Astrocyte (in vitro differentiated cells and primary cell): Measurements from ENCODE around the gene GRM4. TPM values are rescaled to one million over a fixed set of nuclear protein-coding genes. Genes with fewer than 3 reads are reported as not detected.

ENCODE experiments used
- DNase-seq: peaks from one replicate; pipeline ENCODE4 v3.0.0-alpha.2; 2010; ENCODE audit warnings: low read depth
- FAIRE-seq: peaks from 2 replicates; lab custom pipeline; 2011; peaks lifted over from hg19 to GRCh38; lab: Jason Lieb, UNC
- H2AFZ ChIP-seq: 2 replicates; pipeline ENCODE4 v1.6.0; 2012; ENCODE audit warnings: low read depth, low read length, inconsistent platforms
- H3K27ac ChIP-seq: 2 replicates; pipeline ENCODE4 v1.5.1; 2011; ENCODE audit warnings: low read depth, low read length, inconsistent platforms
- H3K27me3 ChIP-seq: 2 replicates; pipeline ENCODE4 v1.6.0; 2011; ENCODE audit warnings: low read length, inconsistent platforms; ENCODE audit not compliant: insufficient read depth
- H3K36me3 ChIP-seq: 2 replicates; pipeline ENCODE4 v1.5.1; 2011; ENCODE audit warnings: low read length, inconsistent platforms; ENCODE audit not compliant: insufficient read depth
- H3K4me1 ChIP-seq: 2 replicates; pipeline ENCODE4 v1.5.1; 2011; ENCODE audit warnings: low read length, inconsistent platforms; ENCODE audit not compliant: insufficient read depth
- H3K4me2 ChIP-seq: 2 replicates; pipeline ENCODE4 v1.6.0; 2012; ENCODE audit warnings: low read length, inconsistent platforms
- H3K4me3 ChIP-seq: 2 replicates; pipeline ENCODE4 v1.5.1; 2011; ENCODE audit warnings: low read depth, mild to moderate bottlenecking, low read length, inconsistent platforms; ENCODE audit not compliant: insufficient read depth
- H3K79me2 ChIP-seq: 2 replicates; pipeline ENCODE4 v1.6.0; 2012; ENCODE audit warnings: mild to moderate bottlenecking, low read length, inconsistent platforms; ENCODE audit not compliant: insufficient read depth
- H3K9ac ChIP-seq: 2 replicates; pipeline ENCODE4 v1.6.0; 2012; ENCODE audit warnings: mild to moderate bottlenecking, low read length, inconsistent platforms
- H3K9me3 ChIP-seq: 2 replicates; pipeline ENCODE4 v1.5.1; 2012; ENCODE audit warnings: low read depth, mild to moderate bottlenecking, low read length, inconsistent platforms; ENCODE audit not compliant: insufficient read depth
- H4K20me1 ChIP-seq: 2 replicates; pipeline ENCODE4 v1.6.0; 2012; ENCODE audit warnings: low read length, inconsistent platforms; ENCODE audit not compliant: insufficient read depth
- H3K27ac Mint-ChIP-seq: one replicate; pipeline ENCODE4 v1.8.0; 2021; ENCODE audit warnings: mild to moderate bottlenecking, mixed read lengths; ENCODE audit not compliant: unreplicated experiment
- H3K27me3 Mint-ChIP-seq: one replicate; pipeline ENCODE4 v1.8.0; 2021; ENCODE audit warnings: low read depth, mixed read lengths; ENCODE audit not compliant: unreplicated experiment
- H3K36me3 Mint-ChIP-seq: one replicate; pipeline ENCODE4 v1.8.0; 2021; ENCODE audit warnings: low read depth, mixed read lengths; ENCODE audit not compliant: unreplicated experiment
- H3K4me1 Mint-ChIP-seq: one replicate; pipeline ENCODE4 v1.8.0; 2021; ENCODE audit warnings: low read depth, mixed read lengths; ENCODE audit not compliant: unreplicated experiment
- H3K4me3 Mint-ChIP-seq: one replicate; pipeline ENCODE4 v1.8.0; 2021; ENCODE audit warnings: mild to moderate bottlenecking, moderate library complexity, mixed read lengths; ENCODE audit not compliant: unreplicated experiment
- H3K9me3 Mint-ChIP-seq: one replicate; pipeline ENCODE4 v1.8.0; 2021; ENCODE audit warnings: mild to moderate bottlenecking, mixed read lengths; ENCODE audit not compliant: unreplicated experiment
- CTCF ChIP-seq: IDR thresholded peaks from 2 replicates; pipeline ENCODE4 v1.5.1; 2011; ENCODE audit warnings: low read depth, mild to moderate bottlenecking, inconsistent platforms, low read length, moderate library complexity; ENCODE audit not compliant: insufficient read depth
- EZH2 ChIP-seq: IDR thresholded peaks from 2 replicates; pipeline ENCODE4 v1.6.1; 2012; ENCODE audit warnings: mild to moderate bottlenecking, low read length, inconsistent platforms; ENCODE audit not compliant: insufficient read depth
- total RNA-seq: library from RNA; stranded (reverse); gene quantifications from 2 replicates; pipeline ENCODE4 v1.2.1, GENCODE V29; 2021

Gene GRM4
- total RNA-seq, 1 donor from 2014 or later, result 0.30 TPM

DNA sequence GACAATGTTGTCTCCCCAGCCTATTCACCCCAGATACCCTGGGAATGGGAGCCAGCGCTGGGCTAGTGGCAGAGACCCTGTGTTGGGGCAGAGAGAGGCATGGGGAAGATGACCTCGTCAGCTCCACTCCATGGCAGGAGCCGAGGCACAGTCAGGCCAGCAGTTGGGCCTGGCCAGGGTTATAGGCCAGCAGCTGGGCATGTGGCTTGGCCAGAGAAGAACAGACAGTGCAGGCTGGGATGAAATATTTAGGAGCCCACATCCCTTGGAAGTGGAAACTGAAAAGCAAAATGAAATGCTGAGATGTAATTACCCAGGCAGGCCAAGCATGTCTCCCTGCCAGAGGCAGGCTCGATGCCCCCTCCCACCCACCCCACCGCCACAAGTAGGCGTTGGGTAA is 70.0 kb downstream of the GRM4 start:
- FAIRE-seq, result no peak
- H3K27me3 ChIP-seq, result no peaks in the 10 kb centered on the region
- TF ChIP-seq EZH2 (no peak), CTCF (no peak)

GRCh38 chr6:34074064-34074742 is 71.7 kb downstream of the GRM4 start:
- Histone ChIP-seq H3K79me2 (no peaks in the 10 kb centered on the region), H3K9me3 (peaks cover 4% of the 10 kb centered on the region), H3K4me2 (no peak overlapping the region), H3K9ac (no peak overlapping the region), H3K27ac (no peak overlapping the region), H3K27me3 (no peaks in the 10 kb centered on the region), H3K4me1 (no peaks in the 10 kb centered on the region), H2AFZ (no peak overlapping the region), H3K36me3 (no peaks in the 10 kb centered on the region), H4K20me1 (no peaks in the 10 kb centered on the region), H3K4me3 (no peak overlapping the region)
- Mint-ChIP-seq H3K36me3 (no peaks in the 10 kb centered on the region), H3K27ac (no peak overlapping the region), H3K9me3 (no peaks in the 10 kb centered on the region), H3K4me1 (no peaks in the 10 kb centered on the region), H3K4me3 (no peak overlapping the region), H3K27me3 (peaks cover 24% of the 10 kb centered on the region)
- FAIRE-seq (no peak), DNase-seq (no peak)
- TF ChIP-seq EZH2, result no peak
- TF ChIP-seq CTCF, result no peak

More for the DNA sequence above, 70.0 kb downstream of the GRM4 start:
- H3K9me3 Mint-ChIP-seq, result no peaks in the 10 kb centered on the region
- Histone ChIP-seq H3K9ac (no peak overlapping the region), H4K20me1 (no peaks in the 10 kb centered on the region), H2AFZ (no peak overlapping the region), H3K4me1 (no peaks in the 10 kb centered on the region), H3K36me3 (no peaks in the 10 kb centered on the region), H3K4me2 (no peak overlapping the region), H3K4me3 (no peak overlapping the region), H3K27ac (no peak overlapping the region), H3K79me2 (no peaks in the 10 kb centered on the region), H3K9me3 (peaks cover 4% of the 10 kb centered on the region)
- no peak overlapping the region for H3K4me3 Mint-ChIP-seq
- H3K4me1 Mint-ChIP-seq, result no peaks in the 10 kb centered on the region
- H3K36me3 Mint-ChIP-seq, result no peaks in the 10 kb centered on the region
- H3K27ac Mint-ChIP-seq, result no peak overlapping the region
- H3K27me3 Mint-ChIP-seq, result peaks cover 40% of the 10 kb centered on the region
- no peak for DNase-seq

DNA sequence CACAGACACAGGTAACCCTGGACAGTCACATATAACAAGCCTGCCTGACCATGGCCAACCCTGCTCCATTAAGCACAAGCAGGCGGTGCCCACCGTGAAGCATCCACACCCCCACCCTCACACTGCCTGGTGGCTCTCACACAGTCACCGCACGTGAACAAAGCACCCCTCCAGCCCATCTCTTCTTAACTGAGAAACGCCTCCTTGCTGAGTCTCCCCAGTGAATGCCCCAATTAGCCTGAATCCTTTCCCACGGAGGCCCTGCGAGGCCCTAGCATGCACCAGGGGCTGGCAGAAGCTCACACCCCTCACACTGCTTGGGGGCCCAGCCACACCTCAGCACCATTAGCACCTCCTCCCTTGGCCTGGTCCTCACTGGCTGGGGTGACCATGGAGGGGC is 72.3 kb downstream of the GRM4 start:
- Histone ChIP-seq H3K4me2 (no peak overlapping the region), H3K27me3 (no peaks in the 10 kb centered on the region), H3K4me3 (no peak overlapping the region), H4K20me1 (no peaks in the 10 kb centered on the region), H3K4me1 (no peaks in the 10 kb centered on the region), H3K79me2 (no peaks in the 10 kb centered on the region), H3K9ac (no peak overlapping the region), H3K36me3 (no peaks in the 10 kb centered on the region), H2AFZ (no peak overlapping the region), H3K9me3 (peaks cover 4% of the 10 kb centered on the region), H3K27ac (no peak overlapping the region)
- Mint-ChIP-seq H3K4me1 (no peaks in the 10 kb centered on the region), H3K36me3 (no peaks in the 10 kb centered on the region), H3K27ac (no peak overlapping the region), H3K27me3 (peaks cover 19% of the 10 kb centered on the region), H3K4me3 (no peak overlapping the region), H3K9me3 (no peaks in the 10 kb centered on the region)
- DNase-seq (no peak), FAIRE-seq (no peak)
- no peak for TF ChIP-seq EZH2
- TF ChIP-seq CTCF, result no peak
